ENCODE results near the gene LAMB4.
A peak's percentile ranks its signal among the peaks of the same experiment; 100 is the strongest.

LAMB4 gene

GRCh38 chr7:108143658-108144420 is 13.7 kb upstream of the LAMB4 start:
- DNase-seq (ENCODE audit: low read depth), result no peak

DNA sequence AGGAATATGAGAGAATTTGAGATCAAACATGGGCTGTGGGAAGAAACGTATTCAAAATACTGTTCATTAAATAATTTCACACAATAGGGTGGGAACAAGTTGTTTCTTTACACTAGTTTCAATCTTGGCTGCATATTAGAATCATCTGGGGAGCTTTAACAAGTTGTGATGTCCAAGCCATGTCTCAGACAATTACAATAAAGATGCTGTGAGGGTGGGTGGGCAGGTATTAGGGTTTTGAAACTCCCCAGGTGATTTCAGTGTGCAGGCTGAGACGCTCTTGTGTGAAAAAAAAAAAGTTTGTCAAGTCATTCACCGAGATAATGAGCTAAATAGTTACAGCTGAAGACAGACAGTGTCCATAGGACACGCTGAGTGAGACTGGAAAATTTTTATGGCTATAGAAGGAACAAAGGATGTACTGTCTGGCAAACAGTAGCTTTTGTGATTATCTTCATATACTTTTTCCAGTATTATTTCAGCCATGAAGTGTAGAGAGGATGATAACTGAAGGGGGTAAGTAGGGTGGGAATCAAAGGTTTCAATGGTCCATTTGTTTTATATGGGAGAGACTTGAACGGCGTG is 12.6 kb upstream of the LAMB4 start:
- no peak for DNase-seq (ENCODE audit: low read depth)

GRCh38 chr7:108142180-108142579 is 12.0 kb upstream of the LAMB4 start:
- DNase-seq (ENCODE audit: low read depth), result no peak

GRCh38 chr7:108140671-108141070 is 10.5 kb upstream of the LAMB4 start:
- no peak for DNase-seq (ENCODE audit: low read depth)

DNA sequence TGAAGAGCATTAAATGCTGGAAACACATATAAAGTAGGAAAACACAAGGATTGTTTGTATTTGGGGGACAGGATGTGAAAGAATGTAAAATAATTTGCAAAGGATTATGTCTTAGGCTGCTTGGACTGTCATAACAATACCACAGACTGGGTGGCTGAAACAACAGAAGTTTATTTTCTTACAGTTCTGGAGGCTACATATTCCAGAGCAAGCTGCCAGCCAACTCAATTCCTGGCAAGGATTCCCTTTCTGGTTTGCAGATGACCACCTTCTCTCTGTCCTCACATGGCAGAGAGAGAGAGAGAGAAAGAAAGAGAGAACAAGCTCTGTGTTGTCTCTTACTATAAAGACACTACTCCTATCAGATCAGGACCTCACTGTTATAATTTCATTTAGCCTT is 8.8 kb upstream of the LAMB4 start:
- DNase-seq (ENCODE audit: low read depth), result no peak

DNA sequence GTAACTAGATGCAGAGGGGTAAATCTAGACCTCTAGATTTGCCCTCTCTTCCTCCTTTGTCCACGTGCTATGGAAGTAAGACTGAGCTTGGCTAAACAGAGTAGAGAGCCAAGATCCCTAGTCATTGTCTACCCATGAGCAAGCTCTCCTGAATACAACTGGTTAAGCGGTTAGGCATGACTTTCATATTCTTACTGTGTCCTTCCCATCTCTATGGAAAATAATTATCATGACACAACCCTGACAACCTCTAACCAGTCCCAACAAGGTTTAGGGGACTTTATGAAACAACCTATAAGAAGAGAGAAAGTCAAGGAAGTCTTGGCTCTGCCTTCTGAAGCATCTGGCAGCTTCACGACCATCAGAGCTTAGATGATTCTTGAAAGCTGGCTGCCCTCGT is 7.8 kb upstream of the LAMB4 start:
- no peak for DNase-seq (ENCODE audit: low read depth)

- DNase-seq (ENCODE audit: low read depth), result no peak
Measured at GRCh38 chr7:108137040-108137439, 6.9 kb upstream of the LAMB4 start.

DNA sequence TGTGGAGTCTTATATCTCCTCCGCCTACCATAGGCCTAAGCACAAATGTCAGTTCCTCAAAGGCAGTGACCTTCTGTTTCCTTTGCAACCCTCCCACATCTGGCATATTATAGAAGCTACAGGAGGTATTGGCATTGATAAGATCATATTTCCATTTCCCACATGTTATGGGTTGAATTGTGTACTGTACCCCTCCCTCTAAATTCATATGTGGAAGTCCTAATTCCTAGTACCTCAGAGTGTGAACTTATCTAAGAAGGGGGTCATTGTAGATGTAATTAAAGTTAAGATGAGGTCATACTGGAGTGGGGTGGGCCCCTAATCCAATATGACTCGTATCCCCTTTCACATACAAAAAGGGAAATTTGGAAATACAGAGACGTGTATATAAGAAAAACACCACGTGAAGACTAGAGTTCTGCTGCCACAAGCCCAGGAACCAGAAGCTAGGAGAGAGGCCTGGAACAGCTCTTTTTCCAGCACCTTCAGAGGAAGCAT is 6.1 kb upstream of the LAMB4 start:
- DNase-seq (ENCODE audit: low read depth), result no peak

- DNase-seq (ENCODE audit: low read depth), result peak; percentile 52
Measured at GRCh38 chr7:108135446-108136190, 5.5 kb upstream of the LAMB4 start.

DNA sequence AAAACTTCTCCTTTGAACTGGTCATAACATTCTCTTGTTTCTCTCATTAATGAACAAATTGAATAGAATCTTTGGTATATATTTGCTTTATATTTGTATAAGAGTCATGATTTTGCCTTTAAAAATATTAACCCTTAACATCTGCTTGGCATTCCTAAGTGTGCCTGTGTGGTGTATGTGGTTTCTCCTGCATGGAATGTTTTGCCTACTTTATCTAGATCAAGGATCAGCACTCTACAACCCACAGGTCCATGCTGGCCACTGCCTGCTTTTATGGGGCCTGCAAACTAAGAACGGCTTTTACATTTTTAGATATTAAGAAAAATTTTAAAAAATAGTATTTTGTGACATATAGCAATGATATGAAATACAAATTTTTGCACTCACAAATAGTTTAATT is 4.3 kb upstream of the LAMB4 start:
- no peak for DNase-seq (ENCODE audit: low read depth)

- DNase-seq (ENCODE audit: low read depth), result no peak
Measured at GRCh38 chr7:108132551-108133265, 2.5 kb upstream of the LAMB4 start.

GRCh38 chr7:108129018-108129965 is 869 bp downstream of the LAMB4 start:
- no peak for DNase-seq (ENCODE audit: low read depth)

DNA sequence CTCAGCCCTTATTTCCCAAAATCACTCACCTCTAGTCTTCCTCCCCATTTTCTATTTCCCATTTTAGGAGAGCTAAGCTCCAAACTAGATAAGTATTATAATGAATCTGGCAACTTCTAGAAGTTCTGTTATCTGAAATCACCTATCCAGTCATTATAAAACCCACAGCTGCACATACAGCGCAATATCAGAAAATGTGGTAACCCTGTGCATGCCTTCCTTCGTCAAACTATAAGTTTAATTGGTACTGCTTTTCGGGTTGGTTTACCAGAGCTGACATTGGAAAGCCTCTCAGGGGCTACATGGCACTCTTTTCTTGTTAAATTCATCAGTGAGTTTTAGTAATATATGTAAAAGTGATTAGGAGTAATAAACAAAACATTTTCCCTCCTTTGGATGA is 1.6 kb downstream of the LAMB4 start:
- DNase-seq (ENCODE audit: low read depth), result no peak

GRCh38 chr7:108127461-108127860 is 2.7 kb downstream of the LAMB4 start:
- no peak for DNase-seq (ENCODE audit: low read depth)

GRCh38 chr7:108124820-108125219 is 5.3 kb downstream of the LAMB4 start:
- DNase-seq (ENCODE audit: low read depth), result no peak

GRCh38 chr7:108122181-108122580 is 8.0 kb downstream of the LAMB4 start:
- no peak for DNase-seq (ENCODE audit: low read depth)

- DNase-seq (ENCODE audit: low read depth), result no peak
Measured at GRCh38 chr7:108120933-108121332, 9.2 kb downstream of the LAMB4 start.

DNA sequence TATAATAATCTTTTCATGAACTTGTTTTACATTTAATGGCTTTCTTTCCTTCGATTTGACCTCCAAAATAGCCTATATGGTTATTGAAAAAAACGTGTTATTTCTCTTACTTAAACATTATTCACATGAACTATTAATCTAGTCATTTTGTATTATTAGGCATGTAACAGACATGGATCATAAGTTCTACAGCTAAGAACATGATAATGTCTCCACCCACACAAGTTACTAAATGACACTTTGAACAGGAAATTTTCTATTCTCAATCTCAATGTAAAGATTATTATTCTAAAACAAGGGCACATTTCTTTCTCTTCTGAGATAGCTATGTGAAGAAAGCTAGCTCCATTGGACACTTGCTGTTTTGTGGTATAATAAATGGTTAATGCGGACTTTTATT is 10.0 kb downstream of the LAMB4 start:
- DNase-seq (ENCODE audit: low read depth), result no peak

GRCh38 chr7:108118959-108119358 is 11.2 kb downstream of the LAMB4 start:
- DNase-seq (ENCODE audit: low read depth), result no peak

GRCh38 chr7:108114117-108114841 is 15.9 kb downstream of the LAMB4 start:
- no peak for DNase-seq (ENCODE audit: low read depth)

- no peak for DNase-seq (ENCODE audit: low read depth)
Measured at GRCh38 chr7:108112683-108113082, 17.5 kb downstream of the LAMB4 start.

Data from CMK (cell line).